Endothelial cell of umbilical vein (primary cell): Measurements from ENCODE around the gene EDN2. TPM values are rescaled to one million over a fixed set of nuclear protein-coding genes. Genes with fewer than 3 reads are reported as not detected.

Experiments used
- BruUV-seq: library from RNA; stranded (reverse); fragments of 400-500 nt; replicated peaks from 2 replicates; lab custom pipeline; 2021; lab: Mats Ljungman, UMichigan
- CTCF ChIA-PET: fragments of 300-600, 350-600 bp; sonication (Branson Sonifier 250); formaldehyde crosslinking; loops from one replicate; lab custom pipeline; 2021; ENCODE audit warnings: antibody characterized with exemption, inconsistent platforms; lab: Charles Lee
- POLR2A ChIA-PET: fragments of 300-600, 350-600 bp; sonication (Branson Sonifier 250); formaldehyde crosslinking; loops from one replicate; lab custom pipeline; 2021; ENCODE audit warnings: antibody characterized with exemption, inconsistent platforms; lab: Charles Lee
- DNase-seq: peaks from one replicate; pipeline ENCODE4 v3.0.0-alpha.2; 2011; ENCODE audit warnings: low read depth, low spot score
- FAIRE-seq: peaks from 2 replicates; lab custom pipeline; 2011; peaks lifted over from hg19 to GRCh38; lab: Jason Lieb, UNC
- H2AFZ ChIP-seq: 2 replicates; pipeline ENCODE4 v1.6.0; 2012; ENCODE audit warnings: low read depth, low read length, control low read depth, inconsistent platforms
- H3K27ac ChIP-seq: 2 replicates; pipeline ENCODE4 v1.5.1; 2011; ENCODE audit warnings: low read depth, mild to moderate bottlenecking, control low read depth, low read length, moderate library complexity; ENCODE audit not compliant: insufficient read depth
- H3K27me3 ChIP-seq, 2 experiments: 2 replicates each; pipeline versions ENCODE4 v1.6.0 to v1.6.1; 2011; ENCODE audit warnings: low read length in 2 of 2, mixed read lengths in 1 of 2; ENCODE audit not compliant: control insufficient read depth in 2 of 2, insufficient read depth in 2 of 2
- H3K36me3 ChIP-seq, 2 experiments: 2 replicates in 1 of 2; 3 replicates in 1 of 2; pipeline ENCODE4 v1.5.1; 2011; ENCODE audit warnings: low read length in 2 of 2, mild to moderate bottlenecking in 1 of 2, moderate library complexity in 1 of 2; ENCODE audit not compliant: control insufficient read depth in 2 of 2, insufficient read depth in 2 of 2; ENCODE audit errors: extremely low read depth in 1 of 2
- H3K4me1 ChIP-seq: 3 replicates; pipeline ENCODE4 v1.5.1; 2011; ENCODE audit warnings: mild to moderate bottlenecking, low read length; ENCODE audit not compliant: control insufficient read depth, insufficient read depth; ENCODE audit errors: extremely low read depth
- H3K4me2 ChIP-seq: 2 replicates; pipeline ENCODE4 v1.6.1; 2011; ENCODE audit warnings: low read length, control low read depth, mixed read lengths; ENCODE audit not compliant: insufficient read depth
- H3K4me3 ChIP-seq, 3 experiments: fragments of 200-600 bp in 1 of 3; sonication (generic), shearing (Covaris generic) in 1 of 3; replicated peaks in 1 of 3; 2 replicates each; pipeline ENCODE4 v1.5.1; 2011 to 2016; ENCODE audit warnings: control low read depth in 3 of 3, low read length in 3 of 3, mild to moderate bottlenecking in 2 of 3, inconsistent platforms in 1 of 3, low read depth in 1 of 3, moderate library complexity in 1 of 3; ENCODE audit not compliant: insufficient read depth in 1 of 3
- H3K79me2 ChIP-seq: 2 replicates; pipeline ENCODE4 v1.6.0; 2012; ENCODE audit warnings: low read length, inconsistent platforms; ENCODE audit not compliant: control insufficient read depth, insufficient read depth
- H3K9ac ChIP-seq: replicated peaks from 2 replicates; pipeline ENCODE3; 2011; ENCODE audit warnings: low read length, control low read depth; ENCODE audit not compliant: insufficient read depth; ENCODE audit errors: extremely low read depth
- H3K9me1 ChIP-seq: replicated peaks from 3 replicates; pipeline ENCODE4 v1.6.0; 2011; ENCODE audit warnings: mild to moderate bottlenecking, low read length; ENCODE audit not compliant: control insufficient read depth, insufficient read depth; ENCODE audit errors: extremely low read depth
- H3K9me3 ChIP-seq: replicated peaks from 2 replicates; pipeline ENCODE4 v1.5.1; 2012; ENCODE audit warnings: low read length, inconsistent platforms; ENCODE audit not compliant: control insufficient read depth, insufficient read depth
- H4K20me1 ChIP-seq: replicated peaks from 2 replicates; pipeline ENCODE3; 2011; ENCODE audit warnings: mild to moderate bottlenecking, low read length; ENCODE audit not compliant: control insufficient read depth, insufficient read depth; ENCODE audit errors: extremely low read depth
- EZH2 ChIP-seq: IDR thresholded peaks from 2 replicates; pipeline ENCODE4 v1.6.1; 2012; ENCODE audit warnings: borderline replicate concordance, low read depth, mild to moderate bottlenecking, moderate library complexity, low read length, inconsistent platforms; ENCODE audit not compliant: severe bottlenecking
- FOS ChIP-seq: IDR thresholded peaks from 2 replicates; pipeline ENCODE4 v1.6.1; 2011; ENCODE audit warnings: mild to moderate bottlenecking, low read length, moderate library complexity, borderline replicate concordance; ENCODE audit not compliant: insufficient read depth
- GATA2 ChIP-seq: IDR thresholded peaks from 2 replicates; pipeline ENCODE4 v1.7.0; 2011; ENCODE audit warnings: low read depth, mild to moderate bottlenecking, moderate library complexity, mixed read lengths, low read length; ENCODE audit not compliant: insufficient read length, insufficient read depth
- JUN ChIP-seq: IDR thresholded peaks from 2 replicates; pipeline ENCODE4 v1.6.1; 2011; ENCODE audit warnings: borderline replicate concordance, low read depth; ENCODE audit not compliant: insufficient read length, insufficient read depth
- MYC ChIP-seq: IDR thresholded peaks from one replicate; pipeline ENCODE4 v1.6.1; 2011; ENCODE audit warnings: mild to moderate bottlenecking, low read depth, low read length
- POLR2A ChIP-seq: IDR thresholded peaks from 2 replicates; pipeline ENCODE4 v1.6.1; 2012; ENCODE audit warnings: low read depth, mild to moderate bottlenecking, control low read depth, low read length
- POLR2AphosphoS5 ChIP-seq: IDR thresholded peaks from 2 replicates; pipeline ENCODE4 v1.6.1; 2012; ENCODE audit warnings: low read depth, mild to moderate bottlenecking, control low read depth, low read length, moderate library complexity; ENCODE audit not compliant: insufficient read depth
- dilution Hi-C: fragments of 300-500 bp; cut with MboI; formaldehyde crosslinking; loops from one replicate; pipeline ENCODE4 v1.15.0; 2019; ENCODE audit warnings: low sequenced_read_pairs; ENCODE audit not compliant: extremely low pct_ligation_motif_present
- intact Hi-C: fragments of 100-400 bp; cut with micrococcal nuclease; formaldehyde crosslinking; loops from one replicate; pipeline ENCODE4 v1.10.0; 2022
- polyA plus RNA-seq, 4 experiments: library from polyadenylated mRNA; depleted of rRNA in 3 of 4; stranded (reverse) in 3 of 4; unstranded in 1 of 4; fragments of >200 nt; gene quantifications; 2 replicates each; pipeline versions ENCODE4 v1.2.1 to v1.2.3, GENCODE V29; 2011 to 2012; ENCODE audit warnings: missing spikeins in 1 of 4
- total RNA-seq: library from RNA; stranded (reverse); gene quantifications from 2 replicates; pipeline ENCODE4 v1.2.3, GENCODE V29; 2021
- TF ChIP-seq, protein P1 (sequence below), 2 donors: IDR thresholded peaks; 1 replicate in 1 of 2; 2 replicates in 1 of 2; pipeline ENCODE4 v1.5.1; 2011; ENCODE audit warnings: low read length in 2 of 2, mild to moderate bottlenecking in 2 of 2, moderate library complexity in 2 of 2, control low read depth in 1 of 2, inconsistent platforms in 1 of 2, low read depth in 1 of 2; ENCODE audit not compliant: insufficient read depth in 1 of 2; ENCODE audit errors: extremely low read depth in 1 of 2
- TF ChIP-seq, protein P2 (sequence below): IDR thresholded peaks from 2 replicates; pipeline ENCODE4 v1.6.1; 2011; ENCODE audit not compliant: insufficient read depth, insufficient read length

The EDN2 gene
- total and polyA plus RNA-seq, 2 donors (not counting 3 experiments of a cell fraction or from before 2014, with no cell fraction given) = not detected

DNA sequence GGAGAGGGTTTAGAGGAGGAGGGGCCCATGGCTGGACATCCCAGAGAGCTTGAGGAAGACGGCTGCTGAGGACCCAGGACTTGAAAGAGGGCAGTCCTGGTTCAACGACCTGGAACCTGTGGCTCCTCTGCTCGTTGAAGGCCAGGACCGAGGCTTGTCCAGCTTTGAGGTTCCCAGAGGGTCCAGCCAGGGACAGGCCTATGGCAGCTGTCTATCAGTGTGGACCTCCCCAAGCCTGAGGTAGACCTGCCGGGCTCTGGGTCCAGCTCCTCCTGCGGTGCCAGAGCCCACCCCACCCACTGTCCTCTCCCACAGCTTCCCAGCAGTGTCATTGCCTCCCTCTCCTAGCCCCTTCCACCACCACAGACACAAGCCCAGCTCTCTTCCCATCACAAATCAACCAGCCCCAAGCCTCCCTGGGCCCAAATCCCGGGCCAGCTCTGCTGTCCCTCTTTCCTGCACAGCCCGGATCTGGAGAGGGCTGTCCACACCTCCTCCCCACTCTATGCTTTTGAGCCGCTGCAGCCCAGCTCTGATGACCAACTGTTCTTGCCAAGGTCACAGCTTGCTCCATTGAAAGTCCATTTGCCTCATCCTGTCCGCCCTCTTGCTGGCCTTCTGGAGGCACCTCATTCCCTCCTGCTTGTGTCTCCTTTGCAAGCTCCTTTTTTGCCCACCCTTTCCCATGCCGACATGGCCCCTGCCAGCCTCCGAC is 48.7 kb upstream of the EDN2 start:
- no peak overlapping the region for H3K4me3 ChIP-seq
- H3K27ac ChIP-seq = no peak overlapping the region
- intact Hi-C loops (no loop called here), dilution Hi-C loops (no loop called here)
- ChIA-PET POLR2A (no interaction called here), CTCF (interaction anchor here (1.2 kb wide), 1 partner anchor 17 kb away, joined by 3 read pairs; no protein-coding TSS in a partner anchor)
- H3K9me3 ChIP-seq = no peaks in the 10 kb centered on the region
- no peaks in the 10 kb centered on the region for H3K27me3 ChIP-seq
- H3K79me2 ChIP-seq = no peaks in the 10 kb centered on the region
- BruUV-seq = no TSS peak
- TF ChIP-seq JUN (no peak), POLR2AphosphoS5 (no peak)
- no peak overlapping the region for H3K4me2 ChIP-seq
- DNase-seq (no peak), FAIRE-seq (no peak)
- no peak overlapping the region for H3K9ac ChIP-seq
- no peaks in the 10 kb centered on the region for H3K9me1 ChIP-seq
- H3K36me3 ChIP-seq = no peaks in the 10 kb centered on the region
- H2AFZ ChIP-seq = no peak overlapping the region
- H4K20me1 ChIP-seq = no peaks in the 10 kb centered on the region
- H3K4me1 ChIP-seq = no peaks in the 10 kb centered on the region

DNA sequence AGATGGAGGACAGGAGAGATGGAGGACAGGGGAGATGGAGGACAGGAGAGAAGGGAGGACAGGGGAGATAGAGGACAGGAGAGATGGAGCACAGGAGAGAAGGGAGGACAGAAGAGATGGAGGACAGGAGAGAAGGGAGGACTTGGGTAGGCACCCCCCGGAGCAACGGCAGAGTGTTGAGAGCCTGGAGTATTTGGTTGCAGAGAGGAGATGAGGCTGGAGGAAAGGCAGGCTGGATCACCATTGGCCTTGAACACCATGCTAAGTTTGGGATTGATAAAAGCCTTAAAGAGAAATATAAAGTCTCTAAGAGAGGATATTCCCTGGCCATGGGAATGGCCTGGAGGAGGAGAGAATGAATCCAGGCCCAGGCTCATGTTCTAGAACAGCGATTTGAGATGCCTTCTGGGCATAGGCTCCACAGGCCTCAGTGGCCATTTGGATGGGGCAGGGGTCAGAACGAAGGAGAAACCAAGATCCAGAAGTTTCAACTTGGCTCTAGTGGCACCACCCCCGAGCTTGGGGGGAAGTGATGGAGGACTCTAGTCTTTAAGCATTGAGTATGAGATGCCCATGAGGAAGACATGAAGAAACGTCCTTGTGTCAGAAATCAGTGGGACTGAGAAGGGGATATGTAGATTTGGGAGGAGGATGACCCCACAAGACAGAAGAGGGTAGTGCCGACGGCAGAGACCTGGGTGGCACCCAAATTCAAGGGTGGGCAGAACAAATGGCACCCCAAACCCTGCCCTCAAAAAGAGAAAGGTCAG is 47.9 kb upstream of the EDN2 start:
- no peak overlapping the region for H3K27ac ChIP-seq
- no peak overlapping the region for H3K4me3 ChIP-seq
- H2AFZ ChIP-seq = no peak overlapping the region
- no peaks in the 10 kb centered on the region for H4K20me1 ChIP-seq
- TF ChIP-seq GATA2 = no peak
- TF ChIP-seq JUN = no peak
- TF ChIP-seq, protein P1, sequence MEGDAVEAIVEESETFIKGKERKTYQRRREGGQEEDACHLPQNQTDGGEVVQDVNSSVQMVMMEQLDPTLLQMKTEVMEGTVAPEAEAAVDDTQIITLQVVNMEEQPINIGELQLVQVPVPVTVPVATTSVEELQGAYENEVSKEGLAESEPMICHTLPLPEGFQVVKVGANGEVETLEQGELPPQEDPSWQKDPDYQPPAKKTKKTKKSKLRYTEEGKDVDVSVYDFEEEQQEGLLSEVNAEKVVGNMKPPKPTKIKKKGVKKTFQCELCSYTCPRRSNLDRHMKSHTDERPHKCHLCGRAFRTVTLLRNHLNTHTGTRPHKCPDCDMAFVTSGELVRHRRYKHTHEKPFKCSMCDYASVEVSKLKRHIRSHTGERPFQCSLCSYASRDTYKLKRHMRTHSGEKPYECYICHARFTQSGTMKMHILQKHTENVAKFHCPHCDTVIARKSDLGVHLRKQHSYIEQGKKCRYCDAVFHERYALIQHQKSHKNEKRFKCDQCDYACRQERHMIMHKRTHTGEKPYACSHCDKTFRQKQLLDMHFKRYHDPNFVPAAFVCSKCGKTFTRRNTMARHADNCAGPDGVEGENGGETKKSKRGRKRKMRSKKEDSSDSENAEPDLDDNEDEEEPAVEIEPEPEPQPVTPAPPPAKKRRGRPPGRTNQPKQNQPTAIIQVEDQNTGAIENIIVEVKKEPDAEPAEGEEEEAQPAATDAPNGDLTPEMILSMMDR (IDR thresholded peaks at IDR 0.05; ENCODE audit: extremely low read depth in 1 of 2, insufficient read depth in 1 of 2, low read depth in 1 of 2, low read length in 2 of 2) = no peak
- no peak for TF ChIP-seq FOS
- TF ChIP-seq EZH2 = no peak
- TF ChIP-seq POLR2A = no peak
- TF ChIP-seq, protein P2, sequence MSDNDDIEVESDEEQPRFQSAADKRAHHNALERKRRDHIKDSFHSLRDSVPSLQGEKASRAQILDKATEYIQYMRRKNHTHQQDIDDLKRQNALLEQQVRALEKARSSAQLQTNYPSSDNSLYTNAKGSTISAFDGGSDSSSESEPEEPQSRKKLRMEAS = no peak
- no peak for TF ChIP-seq POLR2AphosphoS5
- no peak for TF ChIP-seq MYC
- no TSS peak for BruUV-seq
- DNase-seq (no peak), FAIRE-seq (no peak)
- intact Hi-C loops = no loop called here
- no peaks in the 10 kb centered on the region for H3K9me3 ChIP-seq
- H3K4me2 ChIP-seq = no peak overlapping the region
- H3K9ac ChIP-seq = no peak overlapping the region
- POLR2A ChIA-PET = no interaction called here
- H3K9me1 ChIP-seq = no peaks in the 10 kb centered on the region
- no peaks in the 10 kb centered on the region for H3K27me3 ChIP-seq
- H3K4me1 ChIP-seq = no peaks in the 10 kb centered on the region
- CTCF ChIA-PET = interaction anchor here (1.2 kb wide), 1 partner anchor 16 kb away, joined by 3 read pairs; no protein-coding TSS in a partner anchor
- no peaks in the 10 kb centered on the region for H3K36me3 ChIP-seq
- no peaks in the 10 kb centered on the region for H3K79me2 ChIP-seq
- dilution Hi-C loops = no loop called here
